ENCODE data around the gene CCNA2.

CCNA2 gene

GRCh38 chr4:121791481-121791880 lies 32.2 kb downstream of the CCNA2 start (continued):
- TF ChIP-seq, protein P1, sequence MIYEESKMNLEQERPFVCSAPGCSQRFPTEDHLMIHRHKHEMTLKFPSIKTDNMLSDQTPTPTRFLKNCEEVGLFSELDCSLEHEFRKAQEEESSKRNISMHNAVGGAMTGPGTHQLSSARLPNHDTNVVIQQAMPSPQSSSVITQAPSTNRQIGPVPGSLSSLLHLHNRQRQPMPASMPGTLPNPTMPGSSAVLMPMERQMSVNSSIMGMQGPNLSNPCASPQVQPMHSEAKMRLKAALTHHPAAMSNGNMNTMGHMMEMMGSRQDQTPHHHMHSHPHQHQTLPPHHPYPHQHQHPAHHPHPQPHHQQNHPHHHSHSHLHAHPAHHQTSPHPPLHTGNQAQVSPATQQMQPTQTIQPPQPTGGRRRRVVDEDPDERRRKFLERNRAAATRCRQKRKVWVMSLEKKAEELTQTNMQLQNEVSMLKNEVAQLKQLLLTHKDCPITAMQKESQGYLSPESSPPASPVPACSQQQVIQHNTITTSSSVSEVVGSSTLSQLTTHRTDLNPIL (CRISPR knock-in tag; IDR thresholded peaks at IDR 0.05; ENCODE audit: low read depth), result no peak

DNA sequence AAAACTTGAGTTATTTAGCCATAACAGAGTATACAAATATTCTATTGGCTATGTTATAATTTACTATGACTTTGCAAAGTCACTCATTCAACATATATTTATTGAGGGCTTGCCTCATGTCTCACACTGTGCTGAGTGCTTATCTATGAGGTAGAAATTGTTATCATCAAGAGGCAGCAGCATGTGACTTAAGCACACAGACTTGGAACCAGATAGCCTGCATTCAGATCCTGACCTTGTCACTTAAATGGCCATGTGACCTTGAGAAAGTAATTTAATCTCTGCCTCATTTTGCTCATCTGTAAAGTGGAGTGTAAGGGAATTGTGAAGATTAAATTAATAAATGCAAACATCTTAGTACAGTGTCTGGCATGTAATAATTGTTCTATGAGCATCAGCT lies 32.7 kb downstream of the CCNA2 start:
- no peak for TF ChIP-seq CSRNP3 (CRISPR knock-in tag; IDR thresholded peaks at IDR 0.05)
- TF ChIP-seq GLIS3 (CRISPR knock-in tag; IDR thresholded peaks at IDR 0.05), result no peak
- no peak for TF ChIP-seq CSDC2 (CRISPR knock-in tag; IDR thresholded peaks at IDR 0.05)
- TF ChIP-seq, protein P1 (CRISPR knock-in tag; IDR thresholded peaks at IDR 0.05; ENCODE audit: low read depth), result no peak
- TF ChIP-seq TCF4 (CRISPR knock-in tag; IDR thresholded peaks at IDR 0.05; ENCODE audit: borderline replicate concordance), result no peak
- TF ChIP-seq ZFP30 (CRISPR knock-in tag; IDR thresholded peaks at IDR 0.05), result no peak
- TF ChIP-seq ARNTL (CRISPR knock-in tag; IDR thresholded peaks at IDR 0.05; ENCODE audit: borderline replicate concordance, low read depth), result no peak
- TF ChIP-seq ZNF70 (CRISPR knock-in tag; IDR thresholded peaks at IDR 0.05), result no peak
- no peak for TF ChIP-seq RARB (CRISPR knock-in tag; IDR thresholded peaks at IDR 0.05)
- ATAC-seq, result peak; percentile 1; the same call in 1 of the 3 replicates

DNA sequence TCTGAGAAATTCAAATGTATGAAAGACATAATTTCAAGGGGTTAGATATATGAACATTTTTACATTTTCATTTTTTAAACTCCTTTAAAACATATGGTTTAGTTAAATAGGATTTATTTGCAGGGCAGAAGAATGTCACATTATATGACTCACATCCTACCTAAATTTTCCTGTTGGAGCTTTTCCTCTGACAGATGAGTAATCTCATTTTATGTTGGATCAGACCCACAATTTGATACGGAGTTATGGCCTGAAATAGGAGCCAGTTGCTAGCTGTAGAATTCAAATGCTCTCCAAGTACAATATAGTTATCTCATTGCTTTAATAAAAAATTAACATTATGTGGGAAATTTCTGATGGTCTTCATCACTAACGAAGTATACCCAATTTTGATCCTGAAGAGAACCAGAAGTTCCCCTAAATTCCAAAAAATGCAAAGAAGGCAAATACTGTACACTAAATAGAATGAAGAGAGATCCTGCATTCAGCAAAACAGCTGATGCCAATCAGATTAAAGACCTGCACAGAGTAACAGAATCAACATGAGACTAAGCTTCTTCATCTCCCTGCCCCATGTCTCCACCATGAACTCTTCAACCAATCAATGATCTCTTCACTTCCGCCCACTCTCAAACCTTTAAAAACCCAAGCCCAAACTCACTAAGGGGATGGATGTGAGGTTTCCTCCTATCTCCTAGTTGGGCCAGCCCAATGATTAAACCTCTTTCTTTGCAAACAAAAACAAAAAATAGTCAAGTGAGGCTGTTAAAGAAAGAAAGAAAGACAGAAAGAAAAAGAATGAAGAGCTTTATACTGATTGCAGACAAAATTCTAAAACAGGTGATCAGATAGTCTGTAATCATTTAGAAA lies 33.5 kb downstream of the CCNA2 start:
- ATAC-seq, result peak; percentile 52
- TF ChIP-seq POU6F1 (CRISPR knock-in tag; IDR thresholded peaks at IDR 0.05; ENCODE audit: borderline replicate concordance, low read depth), result 0 out of 2 replicates have a peak, but pooled peaks have one; percentile 22
- peak; percentile 64; the same call in 1 of the 2 replicates for TF ChIP-seq TOX (CRISPR knock-in tag; IDR thresholded peaks at IDR 0.05; ENCODE audit: borderline replicate concordance)
- TF ChIP-seq ZNF70 (CRISPR knock-in tag; IDR thresholded peaks at IDR 0.05), result no peak
- no peak for TF ChIP-seq ZFP30 (CRISPR knock-in tag; IDR thresholded peaks at IDR 0.05)
- TF ChIP-seq ZC3H10 (CRISPR knock-in tag; IDR thresholded peaks at IDR 0.05), result peak; percentile 77; the same call in 1 of the 2 replicates
- TF ChIP-seq, protein P2, sequence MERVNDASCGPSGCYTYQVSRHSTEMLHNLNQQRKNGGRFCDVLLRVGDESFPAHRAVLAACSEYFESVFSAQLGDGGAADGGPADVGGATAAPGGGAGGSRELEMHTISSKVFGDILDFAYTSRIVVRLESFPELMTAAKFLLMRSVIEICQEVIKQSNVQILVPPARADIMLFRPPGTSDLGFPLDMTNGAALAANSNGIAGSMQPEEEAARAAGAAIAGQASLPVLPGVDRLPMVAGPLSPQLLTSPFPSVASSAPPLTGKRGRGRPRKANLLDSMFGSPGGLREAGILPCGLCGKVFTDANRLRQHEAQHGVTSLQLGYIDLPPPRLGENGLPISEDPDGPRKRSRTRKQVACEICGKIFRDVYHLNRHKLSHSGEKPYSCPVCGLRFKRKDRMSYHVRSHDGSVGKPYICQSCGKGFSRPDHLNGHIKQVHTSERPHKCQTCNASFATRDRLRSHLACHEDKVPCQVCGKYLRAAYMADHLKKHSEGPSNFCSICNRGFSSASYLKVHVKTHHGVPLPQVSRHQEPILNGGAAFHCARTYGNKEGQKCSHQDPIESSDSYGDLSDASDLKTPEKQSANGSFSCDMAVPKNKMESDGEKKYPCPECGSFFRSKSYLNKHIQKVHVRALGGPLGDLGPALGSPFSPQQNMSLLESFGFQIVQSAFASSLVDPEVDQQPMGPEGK (CRISPR knock-in tag; IDR thresholded peaks at IDR 0.05; ENCODE audit: borderline replicate concordance), result no peak
- no peak for TF ChIP-seq CSRNP3 (CRISPR knock-in tag; IDR thresholded peaks at IDR 0.05)
- peak; percentile 75 for TF ChIP-seq ISL1 (CRISPR knock-in tag; IDR thresholded peaks at IDR 0.05)
- no peak for TF ChIP-seq ZNF8 (CRISPR knock-in tag; IDR thresholded peaks at IDR 0.05)
- no peak for TF ChIP-seq GLIS3 (CRISPR knock-in tag; IDR thresholded peaks at IDR 0.05)
- TF ChIP-seq OSR1 (CRISPR knock-in tag; IDR thresholded peaks at IDR 0.05), result no peak

DNA sequence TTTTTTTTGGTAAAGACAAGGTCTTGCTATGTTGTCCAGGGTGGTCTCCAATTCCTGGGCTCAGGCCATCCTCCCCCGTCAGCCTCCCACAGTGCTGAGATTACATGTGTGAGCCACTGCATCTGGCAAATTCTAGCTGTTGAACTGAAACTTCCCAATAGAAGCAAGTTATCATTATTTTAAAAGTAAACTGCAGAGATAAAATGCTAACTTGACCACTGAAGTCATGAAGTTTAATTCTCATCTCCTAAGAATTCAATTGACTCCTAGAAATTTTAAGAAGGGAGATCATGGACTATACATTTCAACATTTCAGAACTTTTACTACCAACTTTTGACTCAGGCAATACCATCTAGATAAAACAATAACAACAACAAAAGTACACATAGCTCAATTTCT lies 34.2 kb downstream of the CCNA2 start:
- ATAC-seq, result no peak
- TF ChIP-seq OSR1 (CRISPR knock-in tag; IDR thresholded peaks at IDR 0.05) (no peak), ZC3H10 (CRISPR knock-in tag; IDR thresholded peaks at IDR 0.05) (no peak), TOX (CRISPR knock-in tag; IDR thresholded peaks at IDR 0.05; ENCODE audit: borderline replicate concordance) (no peak), TSHZ2 (CRISPR knock-in tag; IDR thresholded peaks at IDR 0.05) (no peak), CSDC2 (CRISPR knock-in tag; IDR thresholded peaks at IDR 0.05) (no peak), ARNTL (CRISPR knock-in tag; IDR thresholded peaks at IDR 0.05; ENCODE audit: borderline replicate concordance, low read depth) (no peak), BACH2 (CRISPR knock-in tag; IDR thresholded peaks at IDR 0.05; ENCODE audit: borderline replicate concordance) (no peak), POU6F1 (CRISPR knock-in tag; IDR thresholded peaks at IDR 0.05; ENCODE audit: borderline replicate concordance, low read depth) (no peak), ISL1 (CRISPR knock-in tag; IDR thresholded peaks at IDR 0.05) (no peak), ZNF8 (CRISPR knock-in tag; IDR thresholded peaks at IDR 0.05) (no peak), ZNF70 (CRISPR knock-in tag; IDR thresholded peaks at IDR 0.05) (no peak), ZFP3 (CRISPR knock-in tag; IDR thresholded peaks at IDR 0.05) (no peak)

Measured in SK-N-SH treated with all-trans-retinoic acid at 6 μM for 48 hours (cell line).